Common myeloid progenitor, CD34-positive (primary cell): ENCODE results near the gene ATXN7L1.

Source experiments
- CTCF ChIA-PET: fragments of 350-600 bp; sonication (Branson Sonifier 250); formaldehyde crosslinking; loops from one replicate; lab custom pipeline; 2021; ENCODE audit warnings: antibody characterized with exemption; lab: Charles Lee
- POLR2A ChIA-PET: fragments of 350-600 bp; sonication (Branson Sonifier 250); formaldehyde crosslinking; loops from one replicate; lab custom pipeline; 2021; ENCODE audit warnings: antibody characterized with exemption; lab: Charles Lee
- DNase-seq, 3 donors: peaks; one replicate each; pipeline versions ENCODE4 v3.0.0 to v3.0.0-alpha.2; 2013
- H3K27ac ChIP-seq, 2 experiments: 1 replicate in 1 of 2; 2 replicates in 1 of 2; pipeline ENCODE4 v1.7.0; 2013; ENCODE audit warnings: inconsistent platforms in 2 of 2, low read length in 2 of 2, mild to moderate bottlenecking in 2 of 2, low read depth in 1 of 2, moderate library complexity in 1 of 2; ENCODE audit not compliant: severe bottlenecking in 2 of 2, insufficient read depth in 1 of 2, poor library complexity in 1 of 2
- H3K27me3 ChIP-seq, 5 experiments: replicated peaks in 2 of 5; 1 replicate in 3 of 5; 2 replicates in 2 of 5; pipeline versions ENCODE4 v1.6.1 to v1.7.0; 2013; ENCODE audit warnings: low read length in 4 of 5, mild to moderate bottlenecking in 2 of 5, moderate library complexity in 2 of 5, inconsistent platforms in 1 of 5; ENCODE audit not compliant: insufficient read depth in 5 of 5, control insufficient read depth in 4 of 5
- H3K36me3 ChIP-seq, 4 experiments: 1 replicate in 2 of 4; 2 replicates in 2 of 4; pipeline versions ENCODE4 v1.6.1 to v1.7.0; 2013; ENCODE audit warnings: low read length in 3 of 4, control low read depth in 1 of 4, mild to moderate bottlenecking in 1 of 4; ENCODE audit not compliant: control insufficient read depth in 4 of 4, insufficient read depth in 4 of 4
- H3K4me1 ChIP-seq, 4 experiments: 1 replicate in 3 of 4; 2 replicates in 1 of 4; pipeline versions ENCODE4 v1.6.1 to v1.7.1; 2013; ENCODE audit warnings: low read length in 3 of 4, mild to moderate bottlenecking in 3 of 4, control low read depth in 1 of 4, inconsistent platforms in 1 of 4, moderate library complexity in 1 of 4; ENCODE audit not compliant: control insufficient read depth in 4 of 4, insufficient read depth in 4 of 4; ENCODE audit errors: control extremely low read depth in 1 of 4
- H3K4me3 ChIP-seq, 7 experiments: 1 replicate in 4 of 7; 2 replicates in 3 of 7; pipeline versions ENCODE4 v1.5.1 to v1.7.0; 2013; ENCODE audit warnings: mild to moderate bottlenecking in 7 of 7, low read length in 6 of 7, moderate library complexity in 6 of 7, inconsistent platforms in 2 of 7, low read depth in 2 of 7, control low read depth in 1 of 7; ENCODE audit not compliant: insufficient read depth in 4 of 7, control insufficient read depth in 1 of 7; ENCODE audit errors: extremely low read depth in 1 of 7
- H3K9me3 ChIP-seq, 5 experiments: 1 replicate in 4 of 5; 2 replicates in 1 of 5; pipeline versions ENCODE4 v1.6.1 to v1.7.1; 2013; ENCODE audit warnings: low read length in 4 of 5, mild to moderate bottlenecking in 2 of 5, inconsistent platforms in 1 of 5, low read depth in 1 of 5, moderate library complexity in 1 of 5; ENCODE audit not compliant: control insufficient read depth in 4 of 5, insufficient read depth in 2 of 5; ENCODE audit errors: control extremely low read depth in 1 of 5
- WGBS: methylation state at CpG from one replicate; pipeline ENCODE4 v1.1.5; 2013; ENCODE audit not compliant: insufficient coverage; 5-methylcytosine and 5-hydroxymethylcytosine counted together

The ATXN7L1 gene

GRCh38 chr7:105840981-105841749 lies 35.2 kb downstream of the ATXN7L1 start:
- no peaks in the 10 kb centered on the region for H3K36me3 ChIP-seq
- no peaks in the 10 kb centered on the region for H3K27me3 ChIP-seq
- ChIA-PET POLR2A (no interaction called here), CTCF (interaction anchor here (0.7 kb wide), 1 partner anchor 12 kb away, joined by 3 read pairs; no protein-coding TSS in a partner anchor)
- WGBS: 94% methylated on average over 6 of the region's 8 CpGs
- H3K4me3 ChIP-seq: no peak overlapping the region
- H3K27ac ChIP-seq: no peak overlapping the region
- peaks cover 0 to 2% (median 0%) of the 10 kb centered on the region in 5 experiments for H3K9me3 ChIP-seq
- no peaks in the 10 kb centered on the region for H3K4me1 ChIP-seq
- DNase-seq: no peak

- ChIA-PET POLR2A (no interaction called here), CTCF (no interaction called here)
- Histone ChIP-seq H3K9me3 (no peaks in the 10 kb centered on the region), H3K4me1 (no peaks in the 10 kb centered on the region), H3K27me3 (no peaks in the 10 kb centered on the region), H3K27ac (no peak overlapping the region), H3K36me3 (no peaks in the 10 kb centered on the region), H3K4me3 (no peak overlapping the region)
- DNase-seq: no peak
- WGBS: 100% methylated on average over 2 of the region's 2 CpGs
Observed at GRCh38 chr7:105839266-105839665, 37.1 kb downstream of the ATXN7L1 start.

- POLR2A ChIA-PET: no interaction called here
- WGBS: 80% methylated on average over 4 of the region's 10 CpGs
- Histone ChIP-seq H3K36me3 (no peaks in the 10 kb centered on the region), H3K27ac (no peak overlapping the region), H3K27me3 (no peaks in the 10 kb centered on the region), H3K4me1 (no peaks in the 10 kb centered on the region), H3K9me3 (no peaks in the 10 kb centered on the region), H3K4me3 (no peak overlapping the region)
- CTCF ChIA-PET: no interaction called here
- no peak for DNase-seq
Observed at GRCh38 chr7:105838627-105839231, 37.7 kb downstream of the ATXN7L1 start.

GRCh38 chr7:105837765-105838626 lies 38.4 kb downstream of the ATXN7L1 start:
- POLR2A ChIA-PET: no interaction called here
- no peak overlapping the region for H3K27ac ChIP-seq
- DNase-seq: no peak
- H3K4me3 ChIP-seq: no peak overlapping the region
- CTCF ChIA-PET: interaction anchor here (1.8 kb wide), 1 partner anchor 13 kb away, joined by 3 read pairs; no protein-coding TSS in a partner anchor
- no peaks in the 10 kb centered on the region for H3K9me3 ChIP-seq
- no peaks in the 10 kb centered on the region for H3K27me3 ChIP-seq
- no peaks in the 10 kb centered on the region for H3K36me3 ChIP-seq
- WGBS: 98% methylated on average over 16 of the region's 22 CpGs
- no peaks in the 10 kb centered on the region for H3K4me1 ChIP-seq

GRCh38 chr7:105835441-105835840 lies 41.0 kb downstream of the ATXN7L1 start:
- Histone ChIP-seq H3K9me3 (no peaks in the 10 kb centered on the region), H3K4me1 (no peaks in the 10 kb centered on the region), H3K36me3 (no peaks in the 10 kb centered on the region), H3K27me3 (no peaks in the 10 kb centered on the region), H3K4me3 (no peak overlapping the region), H3K27ac (no peak overlapping the region)
- no peak for DNase-seq
- CTCF ChIA-PET: interaction anchor here (0.7 kb wide), 1 partner anchor 75 kb away, joined by 3 read pairs; no protein-coding TSS in a partner anchor
- POLR2A ChIA-PET: no interaction called here
- 100% methylated on average over 1 of the region's 4 CpGs for WGBS

GRCh38 chr7:105831824-105832535 lies 44.4 kb downstream of the ATXN7L1 start:
- Histone ChIP-seq H3K27me3 (no peaks in the 10 kb centered on the region), H3K4me3 (no peak overlapping the region), H3K9me3 (no peaks in the 10 kb centered on the region), H3K27ac (no peak overlapping the region), H3K4me1 (no peaks in the 10 kb centered on the region), H3K36me3 (no peaks in the 10 kb centered on the region)
- ChIA-PET CTCF (interaction anchor here (1.5 kb wide), 1 partner anchor 9 kb away, joined by 4 read pairs; no protein-coding TSS in a partner anchor), POLR2A (no interaction called here)
- 100% methylated on average over 2 of the region's 4 CpGs for WGBS
- DNase-seq: no peak
